GM19351 (cell line): Measurements from ENCODE around the gene CTSL.

Source experiments
- ATAC-seq: cut with Tn5 transposase; IDR thresholded peaks from one replicate; pipeline ENCODE4 v1.9.1; 2021; ENCODE audit warnings: mild to moderate bottlenecking, moderate library complexity; ENCODE audit not compliant: unreplicated experiment

The CTSL gene

GRCh38 chr9:87725900-87726709, at the start of gene CTSL:
Gene CTSL (plus strand): TSS chr9:87726119. CDS start chr9:87727604, 1,485 bp downstream.
- peak; percentile 74 for ATAC-seq

- no peak for ATAC-seq
Measured at GRCh38 chr9:87676976-87677775, 48.7 kb upstream of the CTSL start.

GRCh38 chr9:87677776-87678587, 47.9 kb upstream of the CTSL start:
- no peak for ATAC-seq

GRCh38 chr9:87678650-87679355, 47.1 kb upstream of the CTSL start:
- ATAC-seq, result no peak

GRCh38 chr9:87681271-87682061, 44.5 kb upstream of the CTSL start:
- no peak for ATAC-seq

- no peak for ATAC-seq
Measured at GRCh38 chr9:87682085-87682484, 43.8 kb upstream of the CTSL start.

- ATAC-seq, result no peak
Measured at GRCh38 chr9:87682618-87683017, 43.3 kb upstream of the CTSL start.

- ATAC-seq, result no peak
Measured at GRCh38 chr9:87683751-87684626, 41.9 kb upstream of the CTSL start.

- ATAC-seq, result no peak
Measured at GRCh38 chr9:87684627-87685219, 41.2 kb upstream of the CTSL start.

- ATAC-seq, result no peak
Measured at GRCh38 chr9:87685441-87685840, 40.5 kb upstream of the CTSL start.

- ATAC-seq, result no peak
Measured at GRCh38 chr9:87685871-87686519, 39.9 kb upstream of the CTSL start.

- no peak for ATAC-seq
Measured at GRCh38 chr9:87686520-87687090, 39.3 kb upstream of the CTSL start.

- no peak for ATAC-seq
Measured at GRCh38 chr9:87687207-87687606, 38.7 kb upstream of the CTSL start.

- ATAC-seq, result no peak
Measured at GRCh38 chr9:87694236-87694755, 31.6 kb upstream of the CTSL start.

GRCh38 chr9:87695523-87695922, 30.4 kb upstream of the CTSL start:
- ATAC-seq, result no peak

- no peak for ATAC-seq
Measured at GRCh38 chr9:87696641-87697040, 29.3 kb upstream of the CTSL start.

GRCh38 chr9:87698069-87698809, 27.7 kb upstream of the CTSL start:
- no peak for ATAC-seq
